Measurements from ENCODE around the gene WDFY4. TPM values are rescaled to one million over a fixed set of nuclear protein-coding genes. Genes with fewer than 3 reads are reported as not detected.

The WDFY4 gene
- total and polyA plus RNA-seq, 11 donors, result 0.46 to 19.8 (median 1.0) TPM

- intact Hi-C loops (cut with DNase I), result no loop called here
- Histone ChIP-seq H3K4me1 (peaks cover 0 to 17% (median 0%) of the 10 kb centered on the region in 12 donors), H3K9me3 (no peaks in the 10 kb centered on the region), H3K27me3 (no peaks in the 10 kb centered on the region), H3K27ac (no peak overlapping the region), H3K4me3 (no peak overlapping the region), H3K36me3 (peaks cover 0 to 15% (median 0%) of the 10 kb centered on the region in 9 donors)
- WGBS, 4 donors, result 90 to 99% (median 96%) methylated on average over 5 of the region's 5 CpGs
- no peak for ATAC-seq
- DNase-seq, result no peak
- TF ChIP-seq POLR2A (IDR thresholded peaks at IDR 0.05), result no peak
- TF ChIP-seq, protein P1, sequence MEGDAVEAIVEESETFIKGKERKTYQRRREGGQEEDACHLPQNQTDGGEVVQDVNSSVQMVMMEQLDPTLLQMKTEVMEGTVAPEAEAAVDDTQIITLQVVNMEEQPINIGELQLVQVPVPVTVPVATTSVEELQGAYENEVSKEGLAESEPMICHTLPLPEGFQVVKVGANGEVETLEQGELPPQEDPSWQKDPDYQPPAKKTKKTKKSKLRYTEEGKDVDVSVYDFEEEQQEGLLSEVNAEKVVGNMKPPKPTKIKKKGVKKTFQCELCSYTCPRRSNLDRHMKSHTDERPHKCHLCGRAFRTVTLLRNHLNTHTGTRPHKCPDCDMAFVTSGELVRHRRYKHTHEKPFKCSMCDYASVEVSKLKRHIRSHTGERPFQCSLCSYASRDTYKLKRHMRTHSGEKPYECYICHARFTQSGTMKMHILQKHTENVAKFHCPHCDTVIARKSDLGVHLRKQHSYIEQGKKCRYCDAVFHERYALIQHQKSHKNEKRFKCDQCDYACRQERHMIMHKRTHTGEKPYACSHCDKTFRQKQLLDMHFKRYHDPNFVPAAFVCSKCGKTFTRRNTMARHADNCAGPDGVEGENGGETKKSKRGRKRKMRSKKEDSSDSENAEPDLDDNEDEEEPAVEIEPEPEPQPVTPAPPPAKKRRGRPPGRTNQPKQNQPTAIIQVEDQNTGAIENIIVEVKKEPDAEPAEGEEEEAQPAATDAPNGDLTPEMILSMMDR (IDR thresholded peaks at IDR 0.05), result no peak
Observed at GRCh38 chr10:48729222-48729621, 44.5 kb downstream of the WDFY4 start.

DNA sequence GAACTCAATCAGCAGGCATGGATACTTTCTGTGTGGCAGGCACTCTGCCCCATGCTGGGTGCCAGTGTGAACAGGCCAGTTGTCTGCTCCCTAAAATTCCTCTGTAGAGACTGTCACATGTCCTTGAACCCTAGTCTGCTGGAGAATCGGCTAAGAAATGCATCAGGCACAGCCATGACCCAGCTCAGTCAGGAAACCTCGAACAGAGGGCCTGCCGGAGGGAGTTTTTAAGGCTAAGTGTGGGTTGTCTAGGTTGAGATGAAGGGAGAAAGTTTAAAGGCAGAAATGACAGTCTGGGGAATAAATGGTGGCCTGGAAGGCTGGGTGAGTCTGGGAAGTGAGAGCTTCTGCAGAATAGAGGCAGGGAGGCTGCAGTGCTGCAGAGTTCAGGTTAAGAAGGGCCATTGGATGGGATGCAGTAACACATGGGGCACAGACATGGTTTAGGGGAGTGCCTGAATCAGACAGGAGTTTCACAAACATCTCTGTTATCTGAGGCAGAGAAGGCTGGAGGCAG, 45.3 kb downstream of the WDFY4 start:
- no peak overlapping the region for H3K4me3 ChIP-seq
- DNase-seq (no peak), ATAC-seq (no peak)
- peaks cover 0 to 11% (median 0%) of the 10 kb centered on the region in 12 donors for H3K4me1 ChIP-seq
- no peak overlapping the region for H3K27ac ChIP-seq
- WGBS, 4 donors, result 81 to 92% (median 83%) methylated on average over 3 of the region's 3 CpGs
- intact Hi-C loops (cut with DNase I), result no loop called here
- no peaks in the 10 kb centered on the region for H3K9me3 ChIP-seq
- H3K27me3 ChIP-seq, result no peaks in the 10 kb centered on the region
- H3K36me3 ChIP-seq, result peaks cover 0 to 16% (median 0%) of the 10 kb centered on the region in 9 donors
- TF ChIP-seq POLR2A (IDR thresholded peaks at IDR 0.05), result no peak
- TF ChIP-seq, protein P1 (IDR thresholded peaks at IDR 0.05), result no peak

- Histone ChIP-seq H3K9me3 (no peaks in the 10 kb centered on the region), H3K27me3 (no peaks in the 10 kb centered on the region), H3K4me3 (no peak overlapping the region), H3K27ac (no peak overlapping the region), H3K36me3 (peaks cover 0 to 16% (median 0%) of the 10 kb centered on the region in 9 donors), H3K4me1 (peaks cover 0 to under 1% (median 0%) of the 10 kb centered on the region in 12 donors)
- DNase-seq (no peak), ATAC-seq (no peak)
- WGBS, 4 donors, result 93 to 100% (median 96%) methylated on average over 5 to 10 of the region's 10 CpGs
- intact Hi-C loops (cut with DNase I), result no loop called here
- TF ChIP-seq, protein P1 (IDR thresholded peaks at IDR 0.05), result no peak
- no peak for TF ChIP-seq POLR2A (IDR thresholded peaks at IDR 0.05)
Observed at GRCh38 chr10:48731141-48731540, 46.5 kb downstream of the WDFY4 start.

GRCh38 chr10:48731654-48732053, 47.0 kb downstream of the WDFY4 start:
- WGBS, 4 donors, result 84 to 100% (median 95%) methylated on average over 2 of the region's 2 CpGs; no CpG with 5 or more reads in 1 of the 4 donors
- Histone ChIP-seq H3K4me3 (no peak overlapping the region), H3K9me3 (no peaks in the 10 kb centered on the region), H3K27ac (no peak overlapping the region), H3K27me3 (no peaks in the 10 kb centered on the region), H3K36me3 (peaks cover 0 to 16% (median 0%) of the 10 kb centered on the region in 9 donors), H3K4me1 (no peaks in the 10 kb centered on the region)
- no peak for TF ChIP-seq POLR2A (IDR thresholded peaks at IDR 0.05)
- TF ChIP-seq, protein P1 (IDR thresholded peaks at IDR 0.05), result no peak
- intact Hi-C loops (cut with DNase I), result no loop called here
- ATAC-seq, result no peak
- DNase-seq, result no peak
